H1 (cell line): ENCODE results near the gene BIRC7. TPM values are rescaled to one million over a fixed set of nuclear protein-coding genes. Genes with fewer than 3 reads are reported as not detected.

ENCODE experiments used
- CTCF ChIA-PET: fragments of 300-600 bp; sonication (Branson Sonifier 250); formaldehyde crosslinking; loops from one replicate; lab custom pipeline; 2021; ENCODE audit not compliant: partially characterized antibody; lab: Charles Lee
- POLR2A ChIA-PET: fragments of 300-600 bp; sonication (Branson Sonifier 250); formaldehyde crosslinking; loops from one replicate; lab custom pipeline; 2021; ENCODE audit warnings: inconsistent platforms; ENCODE audit not compliant: partially characterized antibody; lab: Charles Lee
- DNase-seq, 2 experiments: peaks; one replicate each; pipeline versions ENCODE4 v3.0.0 to v3.0.0-alpha.2; 2010 to 2022; ENCODE audit warnings: low spot score in 2 of 2, low read depth in 1 of 2, mixed read lengths in 1 of 2
- FAIRE-seq: peaks from 2 replicates; lab custom pipeline; 2011; peaks lifted over from hg19 to GRCh38; lab: Jason Lieb, UNC
- H2AFZ ChIP-seq: 2 replicates; pipeline ENCODE4 v1.8.1; 2012; ENCODE audit warnings: low read length, inconsistent platforms
- H2AK5ac ChIP-seq: 2 replicates; pipeline ENCODE4 v1.6.1; 2013; ENCODE audit warnings: low read depth, low read length
- H2BK120ac ChIP-seq: replicated peaks from 2 replicates; pipeline ENCODE3; 2013; ENCODE audit warnings: low read depth, low read length, inconsistent platforms
- H2BK12ac ChIP-seq: 2 replicates; pipeline ENCODE4 v1.6.1; 2013; ENCODE audit warnings: low read depth, low read length
- H2BK15ac ChIP-seq: 2 replicates; pipeline ENCODE4 v1.6.1; 2013; ENCODE audit warnings: low read length
- H2BK20ac ChIP-seq: 2 replicates; pipeline ENCODE4 v1.6.1; 2013; ENCODE audit warnings: low read length
- H2BK5ac ChIP-seq: 2 replicates; pipeline ENCODE4 v1.6.1; 2013; ENCODE audit warnings: low read depth, low read length
- H3K14ac ChIP-seq: 2 replicates; pipeline ENCODE4 v1.6.1; 2013; ENCODE audit warnings: inconsistent platforms; ENCODE audit not compliant: insufficient read length
- H3K18ac ChIP-seq: 2 replicates; pipeline ENCODE4 v1.6.1; 2013; ENCODE audit warnings: low read length; ENCODE audit errors: extremely low read depth
- H3K23ac ChIP-seq: 2 replicates; pipeline ENCODE4 v1.6.1; 2013; ENCODE audit warnings: inconsistent platforms; ENCODE audit not compliant: insufficient read length
- H3K23me2 ChIP-seq: 2 replicates; pipeline ENCODE4 v1.6.1; 2013; ENCODE audit warnings: low read depth, low read length
- H3K27ac ChIP-seq: 2 replicates; pipeline ENCODE4 v1.6.1; 2011; ENCODE audit warnings: low read depth, low read length, inconsistent platforms
- H3K27me3 ChIP-seq, 4 experiments: replicated peaks in 1 of 4; 1 replicate in 1 of 4; 2 replicates in 3 of 4; pipeline versions ENCODE4 v1.6.1 to v1.8.1; 2011 to 2013; ENCODE audit warnings: low read length in 3 of 4, mild to moderate bottlenecking in 3 of 4, inconsistent platforms in 2 of 4, mixed read lengths in 2 of 4, moderate library complexity in 1 of 4; ENCODE audit not compliant: control insufficient read depth in 3 of 4, insufficient read depth in 3 of 4; ENCODE audit errors: extremely low read depth in 1 of 4
- H3K36me3 ChIP-seq, 4 experiments: 2 replicates each; pipeline versions ENCODE4 v1.6.1 to v1.8.1; 2011 to 2013; ENCODE audit warnings: mild to moderate bottlenecking in 4 of 4, low read length in 3 of 4, moderate library complexity in 2 of 4, control low read depth in 1 of 4, inconsistent platforms in 1 of 4; ENCODE audit not compliant: insufficient read depth in 4 of 4, control insufficient read depth in 2 of 4
- H3K4ac ChIP-seq: replicated peaks from 2 replicates; pipeline ENCODE3; 2013; ENCODE audit warnings: low read length, low read depth, mixed read lengths, inconsistent platforms; ENCODE audit not compliant: insufficient read length
- H3K4me1 ChIP-seq, 4 experiments: replicated peaks in 1 of 4; 1 replicate in 1 of 4; 2 replicates in 3 of 4; pipeline versions ENCODE4 v1.6.1 to v1.8.1; 2011 to 2013; ENCODE audit warnings: low read length in 3 of 4, inconsistent platforms in 2 of 4, mixed read lengths in 1 of 4; ENCODE audit not compliant: insufficient read depth in 4 of 4, control insufficient read depth in 3 of 4
- H3K4me2 ChIP-seq, 2 experiments: 2 replicates each; pipeline versions ENCODE4 v1.6.1 to v1.8.1; 2011 to 2013; ENCODE audit warnings: low read depth in 2 of 2, low read length in 2 of 2, control low read depth in 1 of 2, inconsistent platforms in 1 of 2, mild to moderate bottlenecking in 1 of 2; ENCODE audit not compliant: insufficient read depth in 1 of 2
- H3K4me3 ChIP-seq, 4 experiments: fragments of 200-600, 300-600 bp in 1 of 4; sonication (generic), shearing (Covaris generic), sonication (Bioruptor Twin) in 1 of 4; 2 replicates each; pipeline versions ENCODE4 v1.5.1 to v1.8.1; 2011 to 2016; ENCODE audit warnings: low read length in 4 of 4, low read depth in 3 of 4, control low read depth in 2 of 4, inconsistent platforms in 2 of 4, mild to moderate bottlenecking in 2 of 4, mixed read lengths in 1 of 4, moderate library complexity in 1 of 4; ENCODE audit not compliant: insufficient read depth in 2 of 4; ENCODE audit errors: extremely low read depth in 1 of 4
- H3K56ac ChIP-seq: replicated peaks from 2 replicates; pipeline ENCODE3; 2013; ENCODE audit warnings: low read depth, mild to moderate bottlenecking, mixed read lengths, low read length, inconsistent platforms; ENCODE audit not compliant: insufficient read length
- H3K79me1 ChIP-seq: 2 replicates; pipeline ENCODE4 v1.6.1; 2013; ENCODE audit warnings: low read depth, low read length, control low read depth
- H3K79me2 ChIP-seq, 2 experiments: 2 replicates each; pipeline versions ENCODE4 v1.6.1 to v1.8.1; 2012 to 2013; ENCODE audit warnings: low read length in 2 of 2, mild to moderate bottlenecking in 2 of 2, inconsistent platforms in 1 of 2; ENCODE audit not compliant: insufficient read depth in 2 of 2, control insufficient read depth in 1 of 2
- H3K9ac ChIP-seq, 4 experiments: replicated peaks in 1 of 4; 1 replicate in 1 of 4; 2 replicates in 3 of 4; pipeline versions ENCODE4 v1.6.1 to v1.8.1; 2011 to 2013; ENCODE audit warnings: low read depth in 3 of 4, low read length in 3 of 4, control low read depth in 2 of 4, mild to moderate bottlenecking in 2 of 4, moderate library complexity in 2 of 4, inconsistent platforms in 1 of 4; ENCODE audit errors: extremely low read depth in 1 of 4
- H3K9me3 ChIP-seq, 2 experiments: 2 replicates each; pipeline versions ENCODE4 v1.6.1 to v1.8.1; 2012 to 2013; ENCODE audit warnings: mild to moderate bottlenecking in 2 of 2, moderate library complexity in 2 of 2, control low read depth in 1 of 2, inconsistent platforms in 1 of 2, low read depth in 1 of 2, low read length in 1 of 2, mixed read lengths in 1 of 2; ENCODE audit not compliant: insufficient read depth in 2 of 2
- H4K20me1 ChIP-seq, 2 experiments: replicated peaks in 1 of 2; 2 replicates each; pipeline versions ENCODE3 to v1.8.1; 2011 to 2013; ENCODE audit warnings: inconsistent platforms in 2 of 2, low read length in 2 of 2, mild to moderate bottlenecking in 1 of 2; ENCODE audit not compliant: insufficient read depth in 2 of 2, control insufficient read depth in 1 of 2
- H4K5ac ChIP-seq: 2 replicates; pipeline ENCODE4 v1.6.1; 2013; ENCODE audit warnings: low read length, low read depth, mixed read lengths, inconsistent platforms; ENCODE audit not compliant: insufficient read length
- H4K8ac ChIP-seq: 2 replicates; pipeline ENCODE4 v1.8.0; 2013; ENCODE audit warnings: mild to moderate bottlenecking, moderate library complexity, low read length, inconsistent platforms; ENCODE audit not compliant: insufficient read depth; ENCODE audit errors: extremely low read depth
- H4K91ac ChIP-seq: replicated peaks from 2 replicates; pipeline ENCODE3; 2013; ENCODE audit warnings: low read length, mixed read lengths, inconsistent platforms; ENCODE audit not compliant: insufficient read length
- ATF2 ChIP-seq: IDR thresholded peaks from 2 replicates; pipeline ENCODE4 v1.6.1; 2012; ENCODE audit warnings: low read length, inconsistent platforms
- BRCA1 ChIP-seq: IDR thresholded peaks from 2 replicates; pipeline ENCODE4 v1.6.1; 2012; ENCODE audit warnings: low read depth, low read length, improper control_type of control experiment
- CBX8 ChIP-seq: fragments of 300-800, 300-1000 bp; sonication (generic); IDR thresholded peaks from 2 replicates; pipeline ENCODE4 v1.7.1; 2016; ENCODE audit warnings: low read depth, low read length, borderline replicate concordance
- E2F6 ChIP-seq: IDR thresholded peaks from 2 replicates; pipeline ENCODE4 v1.6.1; 2012; ENCODE audit warnings: inconsistent platforms
- EZH2 ChIP-seq: fragments of 200-600 bp; sonication (generic); IDR thresholded peaks from 2 replicates; pipeline ENCODE4 v1.7.1; 2012; ENCODE audit warnings: low read depth, mild to moderate bottlenecking, moderate library complexity, low read length, inconsistent platforms; ENCODE audit not compliant: severe bottlenecking
- GABPA ChIP-seq: IDR thresholded peaks from 2 replicates; pipeline ENCODE4 v1.6.1; 2011; ENCODE audit warnings: mild to moderate bottlenecking, low read length, moderate library complexity, borderline replicate concordance; ENCODE audit not compliant: insufficient read depth
- JUND ChIP-seq: IDR thresholded peaks from 2 replicates; pipeline ENCODE4 v1.6.1; 2011; ENCODE audit warnings: mild to moderate bottlenecking, improper control_type of control experiment, low read length
- RAD21 ChIP-seq, 2 experiments: IDR thresholded peaks in 1 of 2; conservative IDR thresholded peaks in 1 of 2; 2 replicates each; pipeline ENCODE4 v1.6.1; 2011; ENCODE audit warnings: low read depth in 2 of 2, low read length in 2 of 2, improper control_type of control experiment in 1 of 2, inconsistent platforms in 1 of 2, mild to moderate bottlenecking in 1 of 2, moderate library complexity in 1 of 2
- SAP30 ChIP-seq: fragments of 300-600 bp; sonication (generic); IDR thresholded peaks from 2 replicates; pipeline ENCODE4 v1.7.1; 2012; ENCODE audit warnings: low read length, moderate library complexity, mild to moderate bottlenecking, inconsistent platforms; ENCODE audit not compliant: insufficient read depth, insufficient replicate concordance
- SIRT6 ChIP-seq: IDR thresholded peaks from one replicate; pipeline ENCODE4 v1.7.1; 2012; ENCODE audit warnings: low read length, inconsistent platforms
- TAF1 ChIP-seq: IDR thresholded peaks from 2 replicates; pipeline ENCODE4 v1.6.1; 2011; ENCODE audit warnings: mild to moderate bottlenecking, low read depth, low read length
- WGBS, 2 experiments: shearing (Covaris generic) in 1 of 2; methylation state at CpG; one replicate each; pipeline versions ENCODE4 v1.1.6 to v1.1.7; 2013 to 2015; ENCODE audit warnings: low lambda C conversion rate in 2 of 2, mixed read lengths in 2 of 2, inconsistent platforms in 1 of 2, low coverage in 1 of 2, missing lambda C conversion rate in 1 of 2; ENCODE audit not compliant: insufficient replicate concordance in 2 of 2, insufficient coverage in 1 of 2, insufficient read length in 1 of 2; ENCODE audit errors: extremely low coverage in 1 of 2, missing lambda C conversion rate in 1 of 2; 5-methylcytosine and 5-hydroxymethylcytosine counted together
- polyA plus RNA-seq, 7 experiments: library from polyadenylated mRNA; depleted of rRNA in 3 of 7; stranded (reverse) in 5 of 7; unstranded in 2 of 7; fragments of >200 nt in 5 of 7; fragments of 200-250 nt in 2 of 7; gene quantifications; 1 replicate in 5 of 7; 2 replicates in 1 of 7; 4 replicates in 1 of 7; pipeline versions ENCODE4 v1.2.1 to v1.2.3, GENCODE V29; 2011 to 2013; ENCODE audit warnings: missing spikeins in 2 of 7, mixed read lengths in 2 of 7
- total RNA-seq: library from RNA; stranded (reverse); fragmentation: NEBNext Ultra II Directional; extraction: Animal tissue kit (Norgen Biotek cat#: 25700); gene quantifications from 2 replicates; pipeline ENCODE4 v1.2.1, GENCODE V29; 2021

BIRC7 gene
- total and polyA plus RNA-seq, 2 of the 8 experiments (the other 6 are each of a cell fraction or from before 2014, with no cell fraction given): 0.11 to 0.41 TPM

- peaks cover 35 to 36% of the 10 kb centered on the region in 2 experiments for H4K20me1 ChIP-seq
- FAIRE-seq (no peak), DNase-seq (no peak)
- ChIA-PET POLR2A (no interaction called here), CTCF (interaction anchor here (0.9 to 3.8 kb wide), 9 partner anchors 9 to 97 kb away, joined by 3 to 46 read pairs (median 5); no protein-coding TSS in a partner anchor)
- no peak overlapping the region for H4K91ac ChIP-seq
- peaks cover 0 to 11% (median 2%) of the 10 kb centered on the region in 4 experiments; a peak in 4 of 7 replicates for H3K4me1 ChIP-seq
- no peak overlapping the region for H4K8ac ChIP-seq
- WGBS, 2 experiments: 91% methylated on average over 5 of the region's 5 CpGs; no CpG with 5 or more reads in 1 of the 2 experiments
- no peak overlapping the region for H2BK15ac ChIP-seq
- H3K14ac ChIP-seq: no peak overlapping the region
- peaks cover 30 to 81% of the 10 kb centered on the region in 2 experiments for H3K79me2 ChIP-seq
- H3K23ac ChIP-seq: no peak overlapping the region
- no peak overlapping the region for H2BK5ac ChIP-seq
- H3K79me1 ChIP-seq: peaks cover 11% of the 10 kb centered on the region
- no peak overlapping the region for H3K18ac ChIP-seq
- H3K9me3 ChIP-seq: no peaks in the 10 kb centered on the region
- H2BK12ac ChIP-seq: no peak overlapping the region
- no peak overlapping the region for H2BK120ac ChIP-seq
- no peak overlapping the region for H3K27ac ChIP-seq
- H3K56ac ChIP-seq: no peak overlapping the region
- H3K9ac ChIP-seq: no peak overlapping the region
- H3K4ac ChIP-seq: no peak overlapping the region
- no peak overlapping the region for H3K4me3 ChIP-seq
- H3K27me3 ChIP-seq: no peaks in the 10 kb centered on the region
- no peak overlapping the region for H2BK20ac ChIP-seq
- H3K4me2 ChIP-seq: no peak overlapping the region
- H2AFZ ChIP-seq: no peak overlapping the region
- H3K23me2 ChIP-seq: peaks cover 5% of the 10 kb centered on the region; the same call in 1 of the 2 replicates
- peaks cover 19 to 45% (median 32%) of the 10 kb centered on the region in 4 experiments; a peak in 7 of 8 replicates for H3K36me3 ChIP-seq
- no peak overlapping the region for H2AK5ac ChIP-seq
- H4K5ac ChIP-seq: no peak overlapping the region
- no peak for TF ChIP-seq SAP30
- no peak for TF ChIP-seq CBX8
- TF ChIP-seq EZH2: no peak
- no peak for TF ChIP-seq SIRT6
- no peak for TF ChIP-seq BRCA1
- no peak for TF ChIP-seq ATF2
- no peak for TF ChIP-seq GABPA
- TF ChIP-seq E2F6: no peak
- no peak for TF ChIP-seq JUND
- TF ChIP-seq TAF1: no peak
- TF ChIP-seq RAD21 (IDR thresholded peaks at IDR 0.05 in 1 of 2, conservative IDR thresholded peaks at IDR 0.05 in 1 of 2; ENCODE audit: low read depth in 2 of 2, low read length in 2 of 2): no peak
These were observed 23.3 kb upstream of the BIRC7 start for GRCh38 chr20:63212393-63212730.
